Measurements from ENCODE around the gene PNO1. TPM values are rescaled to one million over a fixed set of nuclear protein-coding genes. Genes with fewer than 3 reads are reported as not detected.

The PNO1 gene
- total and polyA plus RNA-seq, 9 of the 15 experiments (the other 6 are each of a cell fraction or from before 2014, with no cell fraction given) = 11.8 to 81.7 (median 41.1) TPM

DNA sequence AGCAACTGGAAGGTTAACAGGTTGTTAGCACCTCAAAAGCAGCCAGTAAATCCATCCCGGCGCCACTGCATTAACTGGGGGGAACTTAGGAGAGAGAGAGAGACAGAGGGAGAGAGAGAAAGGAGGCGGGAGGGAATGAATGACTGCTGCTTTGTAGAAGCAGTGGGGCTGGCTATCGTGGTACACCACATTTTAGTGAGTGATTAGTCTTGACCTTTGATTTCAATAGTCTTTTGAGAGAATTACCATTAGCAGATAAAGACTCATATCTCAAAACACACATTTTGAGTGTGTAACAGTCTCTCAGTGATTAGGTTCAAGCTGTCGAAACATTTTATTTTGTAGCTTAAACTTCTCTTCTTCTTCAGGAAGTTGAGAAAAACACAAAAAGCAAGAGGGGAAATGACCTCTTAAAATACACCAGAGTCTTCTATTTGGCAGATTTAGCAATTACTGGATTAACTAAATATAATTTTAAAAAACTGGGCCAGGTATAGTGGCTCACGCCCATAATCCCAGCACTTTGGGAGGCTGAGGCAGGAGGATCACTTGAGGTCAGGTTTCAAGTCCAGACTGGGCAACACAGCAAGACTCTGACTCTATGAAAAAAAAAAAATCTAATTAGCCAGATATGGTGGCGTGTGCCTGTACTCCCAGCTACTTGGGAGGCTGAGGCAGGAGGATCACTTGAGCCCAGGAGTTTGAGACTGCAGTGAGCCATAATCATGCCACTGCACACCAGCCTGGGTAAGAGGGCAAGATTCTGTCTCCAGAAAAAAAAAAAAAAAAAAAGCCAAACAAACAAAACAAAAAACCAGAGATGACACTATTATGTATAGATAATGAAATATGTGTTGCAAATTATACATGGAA, 22.0 kb upstream of the PNO1 start:
- POLR2A ChIA-PET = interaction anchor here (0.6 to 1.6 kb wide), 6 partner anchors 9 to 117 kb away, joined by 3 to 9 read pairs (median 3); partner anchors contain the start of gene PPP3R1
- TF ChIP-seq JUND (IDR thresholded peaks at IDR 0.05; ENCODE audit: borderline replicate concordance, low read depth, low read length) (peak; percentile 77), JUND (tag; IDR thresholded peaks at IDR 0.05; ENCODE audit: borderline replicate concordance, low read depth, low read length) (peak; percentile 32; the same call in 1 of the 3 replicates), RAD51 (IDR thresholded peaks at IDR 0.05; ENCODE audit: borderline replicate concordance, low read depth) (no peak; the same call in 1 of the 2 replicates), STAT5A (IDR thresholded peaks at IDR 0.05; ENCODE audit: borderline replicate concordance, low read length) (peak; percentile 97), CTBP1 (IDR thresholded peaks at IDR 0.05; ENCODE audit: borderline replicate concordance) (peak; percentile 46; the same call in 1 of the 2 replicates), FOXK2 (conservative IDR thresholded peaks at IDR 0.05 in 1 of 2, IDR thresholded peaks at IDR 0.05 in 1 of 2; ENCODE audit: low read depth in 2 of 2) (0 out of 4 replicates have a peak, but pooled peaks of 1 of the 2 experiments have one; percentile 20), MEF2D (tag; conservative IDR thresholded peaks at IDR 0.05; ENCODE audit: low read depth) (no peak; the same call in 1 of the 2 replicates), ATF3 (IDR thresholded peaks at IDR 0.05) (peak; percentile 57; the same call in 1 of the 2 replicates), ATF3 (CRISPR knock-in tag; conservative IDR thresholded peaks at IDR 0.05) (no peak), SMARCA5 (IDR thresholded peaks at IDR 0.05) (peak; percentile 93), CREB1 (IDR thresholded peaks at IDR 0.05) (peak; percentile 74), CREB1 (CRISPR knock-in tag; IDR thresholded peaks at IDR 0.05) (no peak), NCOA4 (IDR thresholded peaks at IDR 0.05; ENCODE audit: partially characterized antibody) (peak; percentile 91), EZH2 (IDR thresholded peaks at IDR 0.05; ENCODE audit: borderline replicate concordance, low read depth, low read length) (peak; percentile 41; the same call in 1 of the 2 replicates), MAZ (CRISPR knock-in tag; conservative IDR thresholded peaks at IDR 0.05 in 1 of 2, IDR thresholded peaks at IDR 0.05 in 1 of 2) (peak; percentile 66 to 86), EWSR1 (IDR thresholded peaks at IDR 0.05; ENCODE audit: borderline replicate concordance, low read depth, partially characterized antibody) (no peak)
- TF ChIP-seq, protein P1, sequence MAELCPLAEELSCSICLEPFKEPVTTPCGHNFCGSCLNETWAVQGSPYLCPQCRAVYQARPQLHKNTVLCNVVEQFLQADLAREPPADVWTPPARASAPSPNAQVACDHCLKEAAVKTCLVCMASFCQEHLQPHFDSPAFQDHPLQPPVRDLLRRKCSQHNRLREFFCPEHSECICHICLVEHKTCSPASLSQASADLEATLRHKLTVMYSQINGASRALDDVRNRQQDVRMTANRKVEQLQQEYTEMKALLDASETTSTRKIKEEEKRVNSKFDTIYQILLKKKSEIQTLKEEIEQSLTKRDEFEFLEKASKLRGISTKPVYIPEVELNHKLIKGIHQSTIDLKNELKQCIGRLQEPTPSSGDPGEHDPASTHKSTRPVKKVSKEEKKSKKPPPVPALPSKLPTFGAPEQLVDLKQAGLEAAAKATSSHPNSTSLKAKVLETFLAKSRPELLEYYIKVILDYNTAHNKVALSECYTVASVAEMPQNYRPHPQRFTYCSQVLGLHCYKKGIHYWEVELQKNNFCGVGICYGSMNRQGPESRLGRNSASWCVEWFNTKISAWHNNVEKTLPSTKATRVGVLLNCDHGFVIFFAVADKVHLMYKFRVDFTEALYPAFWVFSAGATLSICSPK (IDR thresholded peaks at IDR 0.05; ENCODE audit: borderline replicate concordance) = peak; percentile 45; the same call in 1 of the 2 replicates
- TF ChIP-seq, protein P2, sequence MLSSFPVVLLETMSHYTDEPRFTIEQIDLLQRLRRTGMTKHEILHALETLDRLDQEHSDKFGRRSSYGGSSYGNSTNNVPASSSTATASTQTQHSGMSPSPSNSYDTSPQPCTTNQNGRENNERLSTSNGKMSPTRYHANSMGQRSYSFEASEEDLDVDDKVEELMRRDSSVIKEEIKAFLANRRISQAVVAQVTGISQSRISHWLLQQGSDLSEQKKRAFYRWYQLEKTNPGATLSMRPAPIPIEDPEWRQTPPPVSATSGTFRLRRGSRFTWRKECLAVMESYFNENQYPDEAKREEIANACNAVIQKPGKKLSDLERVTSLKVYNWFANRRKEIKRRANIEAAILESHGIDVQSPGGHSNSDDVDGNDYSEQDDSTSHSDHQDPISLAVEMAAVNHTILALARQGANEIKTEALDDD (IDR thresholded peaks at IDR 0.05) = peak; percentile 57; the same call in 1 of the 2 replicates

More for the DNA sequence above, 22.0 kb upstream of the PNO1 start:
- peak overlapping the region; percentile 32; the same call in 1 of the 3 replicates for H3K27ac ChIP-seq (ENCODE audit: extremely low read depth, low read depth, low read length)
- no peak overlapping the region for H3K4me3 ChIP-seq
- H3K79me2 ChIP-seq (ENCODE audit: control insufficient read depth, insufficient read depth, low read length) = no peaks in the 10 kb centered on the region
- peaks cover 4% of the 10 kb centered on the region; the same call in 1 of the 3 replicates for H3K36me3 ChIP-seq (ENCODE audit: control insufficient read depth, insufficient read depth, low read length)
- DNase-seq (ENCODE audit: extremely low read depth in 1 of 4, low spot score in 3 of 4) = peak; percentile 84 to 92 (median 87)
- 11% methylated on average over 7 of the region's 7 CpGs for WGBS (ENCODE audit: insufficient coverage, low coverage, missing lambda C conversion rate)
- no peak overlapping the region for H3K4me2 ChIP-seq (ENCODE audit: insufficient read depth, low read length)
- no peaks in the 10 kb centered on the region for H3K27me3 ChIP-seq (ENCODE audit: control insufficient read depth in 2 of 2, insufficient read depth in 2 of 2, low read length in 2 of 2)
- H4K20me1 ChIP-seq (replicated peaks; ENCODE audit: control insufficient read depth, insufficient read depth, low read length) = no peaks in the 10 kb centered on the region
- CTCF ChIA-PET (ENCODE audit: low intra/inter-chr PET ratio) = no interaction called here
- no peaks in the 10 kb centered on the region for H3K9me1 ChIP-seq (ENCODE audit: control insufficient read depth, insufficient read depth, low read length)
- no peak overlapping the region for H2AFZ ChIP-seq (ENCODE audit: low read depth, low read length)
- BruUV-seq (replicated peaks) = no TSS peak
- peak; percentile 98 for ATAC-seq
- no peaks in the 10 kb centered on the region for H3K9me3 ChIP-seq (replicated peaks; ENCODE audit: control insufficient read depth, insufficient read depth, low read depth, low read length)
- in situ Hi-C loops (cut with MboI) (no loop called here), intact Hi-C loops (cut with micrococcal nuclease) (loop anchor here (1.0 to 2.0 kb wide), 2 partner anchors 14 to 21 kb away; partner anchors contain the start of gene PNO1)
- peak; percentile 89 for FAIRE-seq
- H3K9ac ChIP-seq (ENCODE audit: insufficient read depth in 1 of 2, low read depth in 2 of 2, low read length in 2 of 2) = no peak overlapping the region
- H3K4me1 ChIP-seq (replicated peaks in 1 of 2; ENCODE audit: control insufficient read depth in 2 of 2, insufficient read depth in 2 of 2, low read length in 2 of 2) = peaks cover 7 to 25% of the 10 kb centered on the region in 2 experiments; a peak in 4 of 5 replicates
